Naive thymus-derived CD4-positive, alpha-beta T cell (primary cell): Measurements from ENCODE around the gene HIRA. TPM values are rescaled to one million over a fixed set of nuclear protein-coding genes. Genes with fewer than 3 reads are reported as not detected.
A peak's percentile ranks its signal among the peaks of the same experiment; 100 is the strongest.

ENCODE experiments used
- ATAC-seq: fragments of 150-1000 bp; cut with Tn5 transposase; 2 replicates; pipeline ENCODE4 v1.10.0; 2021; ENCODE audit warnings: mild to moderate bottlenecking, moderate library complexity
- CTCF ChIA-PET: fragments of 350-600 bp; sonication (Branson Sonifier 250); formaldehyde crosslinking; loops from one replicate; lab custom pipeline; 2021; ENCODE audit warnings: antibody characterized with exemption; lab: Charles Lee
- POLR2A ChIA-PET: fragments of 350-600 bp; sonication (Branson Sonifier 250); formaldehyde crosslinking; loops from one replicate; lab custom pipeline; 2021; ENCODE audit warnings: antibody characterized with exemption, inconsistent platforms; lab: Charles Lee
- DNase-seq, 9 donors: peaks; one replicate each; pipeline versions ENCODE4 v3.0.0 to v3.0.0-alpha.2; 2020 to 2022; ENCODE audit warnings: mixed read lengths in 1 of 9
- H3K27ac ChIP-seq: one replicate; pipeline ENCODE4 v1.7.0; 2013; ENCODE audit warnings: mild to moderate bottlenecking, low read depth, low read length, moderate library complexity
- H3K27me3 ChIP-seq, 2 donors: one replicate each; pipeline ENCODE4 v1.7.0; 2013; ENCODE audit warnings: low read length in 2 of 2, mild to moderate bottlenecking in 2 of 2, moderate library complexity in 2 of 2; ENCODE audit not compliant: control insufficient read depth in 2 of 2, insufficient read depth in 2 of 2
- H3K36me3 ChIP-seq, 3 experiments: 1 replicate in 2 of 3; 2 replicates in 1 of 3; pipeline ENCODE4 v1.7.0; 2013; ENCODE audit warnings: low read length in 3 of 3, mild to moderate bottlenecking in 3 of 3, moderate library complexity in 1 of 3; ENCODE audit not compliant: insufficient read depth in 3 of 3, control insufficient read depth in 2 of 3
- H3K4me1 ChIP-seq, 2 donors: one replicate each; pipeline ENCODE4 v1.7.0; 2013; ENCODE audit warnings: low read length in 2 of 2, mild to moderate bottlenecking in 2 of 2, moderate library complexity in 1 of 2; ENCODE audit not compliant: control insufficient read depth in 2 of 2, insufficient read depth in 2 of 2
- H3K4me3 ChIP-seq: 2 replicates; pipeline ENCODE4 v1.7.0; 2013; ENCODE audit warnings: mild to moderate bottlenecking, low read length
- H3K9me3 ChIP-seq, 3 experiments: 1 replicate in 2 of 3; 2 replicates in 1 of 3; pipeline ENCODE4 v1.7.0; 2013; ENCODE audit warnings: low read length in 3 of 3; ENCODE audit not compliant: control insufficient read depth in 2 of 3
- H3K27ac Mint-ChIP-seq, 9 donors: one replicate each; pipeline ENCODE4 v1.8.0; 2020 to 2022; ENCODE audit warnings: mixed read lengths in 9 of 9, mild to moderate bottlenecking in 8 of 9, moderate library complexity in 5 of 9, inconsistent platforms in 2 of 9
- H3K27me3 Mint-ChIP-seq, 5 donors: one replicate each; pipeline ENCODE4 v1.8.0; 2021 to 2022; ENCODE audit warnings: mixed read lengths in 5 of 5, mild to moderate bottlenecking in 1 of 5
- H3K36me3 Mint-ChIP-seq, 5 donors: one replicate each; pipeline ENCODE4 v1.8.0; 2020 to 2022; ENCODE audit warnings: mixed read lengths in 5 of 5, mild to moderate bottlenecking in 3 of 5, inconsistent platforms in 1 of 5
- H3K4me1 Mint-ChIP-seq, 7 donors: one replicate each; pipeline ENCODE4 v1.8.0; 2020 to 2022; ENCODE audit warnings: mixed read lengths in 7 of 7, mild to moderate bottlenecking in 3 of 7, inconsistent platforms in 1 of 7
- H3K4me3 Mint-ChIP-seq, 10 donors: one replicate each; pipeline ENCODE4 v1.8.0; 2020 to 2022; ENCODE audit warnings: mild to moderate bottlenecking in 10 of 10, mixed read lengths in 10 of 10, moderate library complexity in 6 of 10, inconsistent platforms in 2 of 10
- H3K9me3 Mint-ChIP-seq, 11 donors: one replicate each; pipeline ENCODE4 v1.8.0; 2020 to 2022; ENCODE audit warnings: mixed read lengths in 11 of 11, mild to moderate bottlenecking in 4 of 11, inconsistent platforms in 1 of 11, moderate library complexity in 1 of 11
- intact Hi-C, 2 donors: fragments of 100-400 bp; cut with micrococcal nuclease; formaldehyde crosslinking; loops; one replicate each; pipeline ENCODE4 v1.15.1; 2023
- polyA plus RNA-seq, 2 donors: library from polyadenylated mRNA; unstranded; fragments of 300-500 nt; fragmentation: Illumina TruSeq; gene quantifications; one replicate each; pipeline ENCODE4 v1.2.3, GENCODE V29; 2021
- total RNA-seq, 6 experiments: library from RNA in 5 of 6; stranded (reverse) in 5 of 6; gene quantifications; 1 replicate in 5 of 6; 2 replicates in 1 of 6; pipeline ENCODE4 v1.2.3 and lab custom pipeline; 2021 to 2026

The HIRA gene
- total and polyA plus RNA-seq, 7 experiments from 2014 or later: 2.8 to 42.3 (median 22.5) TPM

DNA sequence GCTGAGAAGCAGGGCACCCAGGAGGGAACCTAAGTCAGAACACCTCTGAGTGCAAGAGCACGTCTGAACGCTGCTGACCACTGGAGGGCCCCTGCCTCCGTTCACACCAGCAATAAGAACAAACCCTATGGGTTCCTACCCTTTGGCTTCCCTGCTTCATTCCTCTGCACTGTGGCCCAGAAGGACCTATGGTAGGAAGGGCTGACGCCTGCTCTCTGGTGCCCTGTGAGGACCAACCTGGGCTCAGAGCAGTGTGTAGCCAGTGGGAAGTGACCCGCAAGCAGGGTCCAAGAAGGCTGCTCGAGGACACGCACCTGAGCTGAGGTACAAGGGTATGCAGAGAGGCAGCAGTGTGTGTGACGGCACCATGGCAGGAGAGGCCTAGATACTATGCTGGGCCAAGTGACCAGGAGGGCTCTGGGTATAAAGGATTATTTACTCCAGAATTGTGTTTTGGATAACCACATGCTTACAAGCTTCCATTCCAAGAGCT lies 71.2 kb downstream of the HIRA start:
- POLR2A ChIA-PET: no interaction called here
- Histone ChIP-seq H3K4me3 (no peak overlapping the region), H3K9me3 (no peaks in the 10 kb centered on the region), H3K27ac (no peak overlapping the region), H3K27me3 (no peaks in the 10 kb centered on the region), H3K36me3 (peaks cover 6 to 70% (median 14%) of the 10 kb centered on the region in 3 experiments), H3K4me1 (no peaks in the 10 kb centered on the region)
- H3K4me3 Mint-ChIP-seq: no peak overlapping the region
- peaks cover 25 to 43% (median 26%) of the 10 kb centered on the region in 5 donors for H3K36me3 Mint-ChIP-seq
- ATAC-seq: no peak
- intact Hi-C loops: loop anchor here in 1 of 2 donors (10.0 kb wide), 1 partner anchor 256 kb away; no protein-coding TSS in a partner anchor
- H3K27ac Mint-ChIP-seq: peak overlapping the region in 1 of 9 donors; percentile 20
- no peak for DNase-seq
- no peaks in the 10 kb centered on the region for H3K27me3 Mint-ChIP-seq
- H3K4me1 Mint-ChIP-seq: no peaks in the 10 kb centered on the region
- CTCF ChIA-PET: no interaction called here
- no peaks in the 10 kb centered on the region for H3K9me3 Mint-ChIP-seq

DNA sequence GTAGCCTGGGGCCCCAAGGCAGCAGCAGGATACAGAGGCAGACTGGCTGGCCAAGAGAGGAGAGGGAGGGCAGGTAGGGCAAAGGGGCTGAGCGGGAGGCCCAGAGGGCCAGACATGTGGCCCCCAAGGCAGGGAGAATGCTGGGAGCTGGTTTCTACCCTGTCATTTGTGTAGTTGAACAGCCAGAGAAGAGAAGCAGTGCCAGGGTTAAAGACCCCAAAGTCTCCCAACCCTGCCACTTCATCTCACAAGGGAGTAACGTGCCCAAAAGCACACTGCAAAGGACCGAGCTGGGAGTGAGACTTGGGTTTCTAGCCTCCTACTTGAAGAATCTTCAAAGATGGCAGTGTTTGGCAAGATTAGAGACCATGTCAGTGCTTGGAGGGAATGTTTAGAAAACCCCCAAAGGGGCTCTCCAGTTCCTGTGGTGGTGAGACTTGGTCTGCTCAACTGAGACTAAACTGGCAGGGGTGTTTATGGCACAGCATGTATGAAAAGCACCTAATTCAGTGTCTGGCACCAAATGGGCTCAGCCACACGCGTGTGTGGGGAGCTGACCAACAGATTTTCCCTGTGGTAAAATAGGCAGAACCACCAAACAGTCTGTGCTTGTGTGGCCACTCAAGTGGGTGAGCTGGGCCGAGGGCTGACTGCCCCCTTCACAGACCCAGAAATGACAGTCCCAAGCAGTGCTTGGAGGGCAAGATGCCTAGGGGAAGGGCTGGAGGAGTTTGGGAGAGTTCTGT lies 71.8 kb downstream of the HIRA start:
- H3K4me1 ChIP-seq: no peaks in the 10 kb centered on the region
- ATAC-seq (no peak), DNase-seq (no peak)
- H3K36me3 ChIP-seq: peaks cover 6 to 76% (median 14%) of the 10 kb centered on the region in 3 experiments
- intact Hi-C loops: loop anchor here in 1 of 2 donors (10.0 kb wide), 1 partner anchor 255 kb away; no protein-coding TSS in a partner anchor
- H3K27ac Mint-ChIP-seq: peak overlapping the region in 1 of 9 donors; percentile 70
- ChIA-PET CTCF (no interaction called here), POLR2A (no interaction called here)
- no peaks in the 10 kb centered on the region for H3K9me3 Mint-ChIP-seq
- no peak overlapping the region for H3K27ac ChIP-seq
- H3K4me3 Mint-ChIP-seq: no peak overlapping the region
- H3K27me3 Mint-ChIP-seq: no peaks in the 10 kb centered on the region
- H3K36me3 Mint-ChIP-seq: peaks cover 22 to 47% (median 25%) of the 10 kb centered on the region in 5 donors
- no peaks in the 10 kb centered on the region for H3K9me3 ChIP-seq
- no peaks in the 10 kb centered on the region for H3K4me1 Mint-ChIP-seq
- H3K27me3 ChIP-seq: no peaks in the 10 kb centered on the region
- no peak overlapping the region for H3K4me3 ChIP-seq

DNA sequence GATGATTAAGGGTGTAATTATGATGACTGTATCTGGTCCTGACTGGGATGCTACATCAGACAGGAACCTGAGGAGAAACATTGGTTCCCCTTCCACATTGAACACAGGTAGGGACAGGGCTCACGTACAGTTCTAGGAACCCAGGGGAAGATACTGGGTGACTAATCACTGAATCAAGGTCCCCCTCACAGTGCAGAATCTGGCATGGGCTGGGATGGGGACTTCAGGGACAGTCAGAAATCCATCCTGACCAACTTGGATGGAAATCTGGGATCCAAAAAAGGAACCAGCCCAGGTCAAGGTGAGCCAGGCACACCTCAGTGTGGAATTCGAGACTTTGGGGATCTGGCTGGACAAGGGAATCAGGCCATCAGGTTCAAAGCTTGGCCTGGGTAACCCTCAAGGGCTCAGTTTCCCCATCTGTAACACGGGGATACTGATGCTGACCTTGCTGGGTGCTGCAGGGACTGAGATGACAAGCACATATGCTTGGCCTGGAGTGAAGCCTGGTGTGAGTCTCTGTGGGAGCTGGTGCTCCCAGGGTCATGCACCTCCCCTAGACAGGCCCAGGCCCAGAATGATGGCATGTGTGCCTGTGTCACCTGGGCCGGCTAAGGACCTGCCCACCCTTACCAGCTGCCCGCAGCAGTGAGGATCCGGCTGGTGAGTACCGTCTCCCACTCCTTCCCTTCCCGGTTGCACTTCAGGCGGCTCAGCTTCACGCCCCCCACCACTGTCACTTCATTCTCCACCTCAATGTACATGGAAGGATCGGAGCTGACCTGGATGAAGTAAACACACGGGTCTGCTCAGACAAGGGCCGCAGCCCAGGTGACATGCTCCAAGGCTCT lies 72.6 kb downstream of the HIRA start:
- Mint-ChIP-seq H3K4me1 (no peaks in the 10 kb centered on the region), H3K4me3 (no peak overlapping the region), H3K27ac (peak overlapping the region in 1 of 9 donors; percentile 70), H3K27me3 (no peaks in the 10 kb centered on the region), H3K9me3 (no peaks in the 10 kb centered on the region), H3K36me3 (peaks cover 20 to 50% (median 22%) of the 10 kb centered on the region in 5 donors)
- no peaks in the 10 kb centered on the region for H3K4me1 ChIP-seq
- no peak overlapping the region for H3K4me3 ChIP-seq
- no peaks in the 10 kb centered on the region for H3K27me3 ChIP-seq
- H3K27ac ChIP-seq: no peak overlapping the region
- no peaks in the 10 kb centered on the region for H3K9me3 ChIP-seq
- CTCF ChIA-PET: no interaction called here
- POLR2A ChIA-PET: no interaction called here
- DNase-seq (no peak), ATAC-seq (no peak)
- intact Hi-C loops: no loop called here
- H3K36me3 ChIP-seq: peaks cover 6 to 84% (median 14%) of the 10 kb centered on the region in 3 experiments

DNA sequence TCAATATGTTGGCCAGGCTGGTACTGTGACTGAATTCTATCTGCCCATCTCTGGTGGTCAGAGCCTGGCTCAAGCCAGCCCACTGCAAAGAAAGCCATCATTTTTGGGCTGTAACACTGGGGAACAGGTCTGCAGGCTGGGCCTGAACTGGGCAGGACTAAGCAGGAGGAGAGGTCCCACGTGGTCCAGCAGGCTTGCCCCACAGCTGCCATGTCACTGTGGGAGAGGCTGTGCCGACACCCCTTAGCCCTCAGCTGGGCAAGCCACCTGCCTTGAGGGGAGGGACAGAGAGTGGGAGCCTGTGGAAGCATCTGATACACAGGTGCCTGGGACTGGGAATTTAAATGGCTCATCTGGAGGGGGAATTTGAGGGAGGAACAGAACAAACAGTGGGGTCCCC lies 73.3 kb downstream of the HIRA start:
- no peaks in the 10 kb centered on the region for H3K9me3 ChIP-seq
- Mint-ChIP-seq H3K36me3 (peaks cover 20 to 48% (median 22%) of the 10 kb centered on the region in 5 donors), H3K4me3 (no peak overlapping the region), H3K4me1 (no peaks in the 10 kb centered on the region), H3K9me3 (no peaks in the 10 kb centered on the region), H3K27me3 (no peaks in the 10 kb centered on the region), H3K27ac (peak overlapping the region in 1 of 9 donors; percentile 56)
- H3K4me1 ChIP-seq: no peaks in the 10 kb centered on the region
- no peaks in the 10 kb centered on the region for H3K27me3 ChIP-seq
- H3K27ac ChIP-seq: no peak overlapping the region
- ChIA-PET CTCF (no interaction called here), POLR2A (no interaction called here)
- no peak overlapping the region for H3K4me3 ChIP-seq
- DNase-seq (no peak), ATAC-seq (no peak)
- peaks cover 6 to 91% (median 14%) of the 10 kb centered on the region in 3 experiments for H3K36me3 ChIP-seq
- intact Hi-C loops: no loop called here

DNA sequence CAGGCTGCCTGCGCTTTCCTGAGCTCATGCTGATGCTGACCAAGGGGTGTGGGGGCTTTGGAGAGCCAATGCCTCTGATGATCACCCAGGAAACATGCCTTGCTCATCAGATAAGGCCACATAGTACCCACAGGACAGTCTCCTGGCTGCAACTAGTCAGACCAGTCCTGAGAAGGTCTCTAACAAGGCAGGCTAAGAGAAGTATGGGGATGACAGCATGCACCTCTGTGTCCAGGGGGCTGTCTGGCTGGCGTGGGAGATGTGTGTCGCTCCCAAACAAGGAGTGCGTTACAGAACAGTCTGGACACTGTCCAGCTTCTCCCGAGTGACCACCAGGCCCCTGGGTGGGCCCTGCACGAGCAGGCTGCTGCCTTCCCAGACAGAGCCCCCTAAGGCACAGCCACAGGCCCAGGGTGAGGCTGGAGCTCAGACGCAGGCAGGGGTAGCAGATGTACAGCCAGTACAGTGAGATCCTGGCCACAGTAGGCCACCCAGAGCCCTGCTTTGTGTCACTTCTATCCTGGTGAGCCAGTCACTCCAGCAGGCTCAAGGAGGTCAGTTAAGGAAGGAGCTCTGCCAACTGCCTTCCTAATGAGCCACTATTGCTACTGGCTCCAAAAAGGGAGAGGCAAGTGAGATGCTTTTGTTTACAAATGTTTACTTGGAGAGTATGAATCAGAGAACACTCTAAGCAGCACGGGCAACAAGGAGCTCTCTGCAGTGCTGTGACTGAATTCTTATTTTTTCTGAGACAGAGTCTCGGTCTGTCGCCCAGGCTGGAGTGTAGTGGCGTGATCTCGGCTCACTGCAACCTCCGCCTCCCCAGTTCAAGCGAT lies 74.0 kb downstream of the HIRA start:
- Histone ChIP-seq H3K9me3 (no peaks in the 10 kb centered on the region), H3K4me1 (no peaks in the 10 kb centered on the region), H3K4me3 (no peak overlapping the region), H3K36me3 (peaks cover 6 to 98% (median 14%) of the 10 kb centered on the region in 3 experiments), H3K27ac (no peak overlapping the region), H3K27me3 (no peaks in the 10 kb centered on the region)
- intact Hi-C loops: no loop called here
- Mint-ChIP-seq H3K9me3 (no peaks in the 10 kb centered on the region), H3K27ac (peak overlapping the region in 1 of 9 donors; percentile 56), H3K4me1 (no peaks in the 10 kb centered on the region), H3K36me3 (peaks cover 20 to 51% (median 22%) of the 10 kb centered on the region in 5 donors), H3K4me3 (no peak overlapping the region), H3K27me3 (no peaks in the 10 kb centered on the region)
- no peak for ATAC-seq
- ChIA-PET POLR2A (no interaction called here), CTCF (no interaction called here)
- no peak for DNase-seq

DNA sequence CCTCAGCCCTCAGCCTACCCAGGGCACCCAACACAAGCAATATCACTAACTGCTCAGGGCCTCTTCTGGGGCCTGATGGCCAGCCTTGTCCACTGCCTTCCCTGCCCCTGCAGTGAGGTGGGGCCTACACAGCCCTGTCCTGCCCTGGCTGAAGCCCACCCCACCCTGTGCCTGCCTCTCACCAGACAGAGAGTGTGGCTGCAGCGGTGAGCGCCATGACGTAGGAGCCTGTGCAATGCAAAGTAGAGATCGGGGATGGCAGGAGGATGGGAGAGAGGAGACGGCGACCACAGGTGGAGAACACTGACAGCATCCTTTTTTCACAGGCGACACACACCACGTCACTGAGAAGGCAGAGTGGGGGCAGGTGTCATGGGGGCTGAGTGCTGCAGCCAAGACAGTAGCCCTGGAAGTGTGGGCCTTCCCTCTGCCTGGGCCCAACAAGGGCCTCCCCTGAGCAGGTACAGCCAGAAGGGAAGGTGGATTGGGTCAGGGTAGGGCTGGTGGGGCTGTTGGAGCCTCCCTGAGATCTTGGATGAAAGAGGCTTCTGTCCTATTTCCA lies 74.7 kb downstream of the HIRA start:
- no peak for ATAC-seq
- Mint-ChIP-seq H3K9me3 (peaks cover 0 to 1% (median 0%) of the 10 kb centered on the region in 11 donors), H3K4me1 (peaks cover 0 to 6% (median 0%) of the 10 kb centered on the region in 7 donors), H3K27ac (no peak overlapping the region), H3K27me3 (no peaks in the 10 kb centered on the region), H3K4me3 (no peak overlapping the region), H3K36me3 (peaks cover 21 to 53% (median 25%) of the 10 kb centered on the region in 5 donors)
- no peaks in the 10 kb centered on the region for H3K27me3 ChIP-seq
- DNase-seq: no peak
- H3K4me1 ChIP-seq: no peaks in the 10 kb centered on the region
- no peak overlapping the region for H3K27ac ChIP-seq
- peaks cover 6 to 100% (median 20%) of the 10 kb centered on the region in 3 experiments for H3K36me3 ChIP-seq
- ChIA-PET POLR2A (no interaction called here), CTCF (no interaction called here)
- H3K4me3 ChIP-seq: no peak overlapping the region
- intact Hi-C loops: no loop called here
- H3K9me3 ChIP-seq: no peaks in the 10 kb centered on the region
